Motor neuron (in vitro differentiated cells): ENCODE results near the gene PLCG2. TPM values are rescaled to one million over a fixed set of nuclear protein-coding genes. Genes with fewer than 3 reads are reported as not detected.
"Not testable (repeated sequence)": the region's sequence is repeated elsewhere in the genome, so short reads cannot be mapped to it uniquely, and the experiment has no call there.

Experiments used
- ATAC-seq, 8 experiments: fragments of 200-7000 bp; cut with Tn5 transposase; replicated peaks in 6 of 8; 2 replicates each; pipeline ENCODE4 v1.8.0; 2021; ENCODE audit warnings: mild to moderate bottlenecking in 8 of 8, moderate library complexity in 8 of 8
- H3K27ac ChIP-seq, 2 donors: fragments of 250-450 bp; sonication (Bioruptor Pico); 2 replicates each; pipeline ENCODE4 v1.9.0; 2021; ENCODE audit warnings: antibody characterized with exemption in 2 of 2, mild to moderate bottlenecking in 2 of 2, moderate library complexity in 1 of 2
- H3K4me1 ChIP-seq, 2 donors: fragments of 250-450 bp; sonication (Bioruptor Pico); replicated peaks in 1 of 2; 2 replicates each; pipeline ENCODE4 v1.6.1; 2021; ENCODE audit warnings: antibody characterized with exemption in 2 of 2, mild to moderate bottlenecking in 2 of 2, moderate library complexity in 1 of 2
- H3K4me3 ChIP-seq, 5 donors: fragments of 250-450 bp; sonication (Bioruptor Pico); 2 replicates each; pipeline ENCODE4 v1.9.0; 2021; ENCODE audit warnings: antibody characterized with exemption in 5 of 5, mild to moderate bottlenecking in 5 of 5, moderate library complexity in 4 of 5
- WGBS, 10 experiments: fragments of 450-650 bp; shearing (Covaris generic); methylation state at CpG; one replicate each; pipeline ENCODE4 v1.0.0; 2022; 5-methylcytosine and 5-hydroxymethylcytosine counted together
- in situ Hi-C, 9 experiments: fragments of 400-800 bp; cut with MboI; loops; one replicate each; pipeline ENCODE4 v1.15.0; 2021; ENCODE audit warnings: low sequenced_read_pairs in 9 of 9, low pct_unique_long_range_greater_than_20kb in 2 of 9; ENCODE audit not compliant: unreplicated experiment in 9 of 9
- total RNA-seq, 8 experiments: library from RNA; unstranded; fragments of 300-600 nt; gene quantifications; 2 replicates each; pipeline versions ENCODE4 v1.2.3 to v1.2.4, GENCODE V29; 2022

The PLCG2 gene
- total RNA-seq, 8 experiments from 2014 or later = 0.09 to 2.7 (median 0.87) TPM

GRCh38 chr16:81977335-81977942, 198.3 kb downstream of the PLCG2 start:
- H3K4me3 ChIP-seq, H3K27ac ChIP-seq, ATAC-seq, in situ Hi-C loops, H3K4me1 ChIP-seq: not testable (repeated sequence)
- WGBS, 10 experiments = 0 to 96% (median 81%) methylated on average over 2 to 8 of the region's 26 CpGs; no CpG with 5 or more reads in 4 of the 10 experiments

GRCh38 chr16:81987121-81987520, 208.0 kb downstream of the PLCG2 start:
- in situ Hi-C loops = no loop called here

GRCh38 chr16:81987706-81988105, 208.6 kb downstream of the PLCG2 start:
- no peak for ATAC-seq
- H3K27ac ChIP-seq = no peak overlapping the region
- no peak overlapping the region for H3K4me3 ChIP-seq
- H3K4me1 ChIP-seq = peaks cover 0 to 2% of the 10 kb centered on the region in 2 donors
- in situ Hi-C loops = no loop called here
- WGBS, 10 experiments = 17 to 83% (median 60%) methylated on average over 2 to 5 of the region's 5 CpGs; no CpG with 5 or more reads in 5 of the 10 experiments

More at GRCh38 chr16:81987121-81987520, 208.0 kb downstream of the PLCG2 start:
- Histone ChIP-seq H3K4me3 (no peak overlapping the region), H3K4me1 (no peaks in the 10 kb centered on the region), H3K27ac (no peak overlapping the region)
- no peak for ATAC-seq
- WGBS, 10 experiments = 43 to 95% (median 82%) methylated on average over 1 to 8 of the region's 8 CpGs; no CpG with 5 or more reads in 2 of the 10 experiments

GRCh38 chr16:81992859-81993258, 213.8 kb downstream of the PLCG2 start:
- peak in 1 of 8 experiments; percentile 89 for ATAC-seq
- peaks cover 0 to 2% of the 10 kb centered on the region in 2 donors for H3K4me1 ChIP-seq
- in situ Hi-C loops = no loop called here
- no peak overlapping the region for H3K27ac ChIP-seq
- 20 to 100% (median 48%) methylated on average over 1 to 2 of the region's 3 CpGs; no CpG with 5 or more reads in 6 of the 10 experiments for WGBS, 10 experiments
- H3K4me3 ChIP-seq = no peak overlapping the region

GRCh38 chr16:81994485-81994884, 215.4 kb downstream of the PLCG2 start:
- in situ Hi-C loops = no loop called here
- Histone ChIP-seq H3K4me3 (no peak overlapping the region), H3K4me1 (peaks cover 0 to 2% of the 10 kb centered on the region in 2 donors), H3K27ac (no peak overlapping the region)
- no peak for ATAC-seq
- WGBS, 10 experiments = 40 to 90% (median 78%) methylated on average over 1 to 5 of the region's 5 CpGs; no CpG with 5 or more reads in 3 of the 10 experiments

- ATAC-seq = no peak
- 40 to 100% (median 73%) methylated on average over 1 to 3 of the region's 3 CpGs; no CpG with 5 or more reads in 2 of the 10 experiments for WGBS, 10 experiments
- H3K4me1 ChIP-seq = peaks cover 0 to 2% of the 10 kb centered on the region in 2 donors
- in situ Hi-C loops = no loop called here
- no peak overlapping the region for H3K27ac ChIP-seq
- H3K4me3 ChIP-seq = no peak overlapping the region
Measured at GRCh38 chr16:81995651-81996050, 216.6 kb downstream of the PLCG2 start.

GRCh38 chr16:81996664-81997509, 217.8 kb downstream of the PLCG2 start:
- peak in 5 of 8 experiments; percentile 30 to 84 (median 80) for ATAC-seq
- in situ Hi-C loops = no loop called here
- H3K27ac ChIP-seq = no peak overlapping the region
- H3K4me1 ChIP-seq = peaks cover 0 to 2% of the 10 kb centered on the region in 2 donors
- H3K4me3 ChIP-seq = no peak overlapping the region
- WGBS, 10 experiments = 0 to 80% (median 54%) methylated on average over 1 to 10 of the region's 11 CpGs; no CpG with 5 or more reads in 2 of the 10 experiments

- 20 to 90% (median 83%) methylated on average over 1 to 2 of the region's 2 CpGs; no CpG with 5 or more reads in 7 of the 10 experiments for WGBS, 10 experiments
- peak in 2 of 8 experiments; percentile 44 to 64 for ATAC-seq
- Histone ChIP-seq H3K4me1 (no peaks in the 10 kb centered on the region), H3K4me3 (no peak overlapping the region), H3K27ac (no peak overlapping the region)
- in situ Hi-C loops = no loop called here
Measured at GRCh38 chr16:81997738-81998137, 218.6 kb downstream of the PLCG2 start.

- Histone ChIP-seq H3K4me3 (no peak overlapping the region), H3K4me1 (no peaks in the 10 kb centered on the region), H3K27ac (no peak overlapping the region)
- 7 to 100% (median 67%) methylated on average over 1 to 3 of the region's 3 CpGs; no CpG with 5 or more reads in 1 of the 10 experiments for WGBS, 10 experiments
- ATAC-seq = no peak
- in situ Hi-C loops = no loop called here
Measured at GRCh38 chr16:82002831-82003230, 223.7 kb downstream of the PLCG2 start.

- 17 to 100% (median 84%) methylated on average over 1 to 4 of the region's 5 CpGs; no CpG with 5 or more reads in 4 of the 10 experiments for WGBS, 10 experiments
- H3K4me3 ChIP-seq = no peak overlapping the region
- ATAC-seq = no peak
- in situ Hi-C loops = no loop called here
- no peak overlapping the region for H3K27ac ChIP-seq
- no peaks in the 10 kb centered on the region for H3K4me1 ChIP-seq
Measured at GRCh38 chr16:82004601-82005000, 225.5 kb downstream of the PLCG2 start.

- Histone ChIP-seq H3K4me1 (no peaks in the 10 kb centered on the region), H3K4me3 (no peak overlapping the region), H3K27ac (no peak overlapping the region)
- ATAC-seq = peak in 2 of 8 experiments; percentile 56 to 88
- in situ Hi-C loops = no loop called here
- WGBS, 10 experiments = 15 to 80% (median 44%) methylated on average over 1 to 6 of the region's 6 CpGs
Measured at GRCh38 chr16:82005027-82005830, 226.1 kb downstream of the PLCG2 start.

- H3K4me1 ChIP-seq = no peaks in the 10 kb centered on the region
- H3K4me3 ChIP-seq = no peak overlapping the region
- in situ Hi-C loops = no loop called here
- no peak overlapping the region for H3K27ac ChIP-seq
- no peak for ATAC-seq
- 23 to 99% (median 91%) methylated on average over 2 to 5 of the region's 5 CpGs for WGBS, 10 experiments
Measured at GRCh38 chr16:82006036-82006435, 226.9 kb downstream of the PLCG2 start.
